CD14-positive monocyte (primary cell): ENCODE data around the gene PEMT. TPM values are rescaled to one million over a fixed set of nuclear protein-coding genes. Genes with fewer than 3 reads are reported as not detected.

Source experiments
- DNase-seq, 3 donors: peaks; one replicate each; pipeline ENCODE4 v3.0.0-alpha.2; 2011 to 2022
- H2AFZ ChIP-seq: 2 replicates; pipeline ENCODE4 v1.6.0; 2012; ENCODE audit warnings: mild to moderate bottlenecking, low read depth, low read length, inconsistent platforms; ENCODE audit not compliant: insufficient read depth, poor library complexity, severe bottlenecking
- H3K27ac ChIP-seq, 2 donors: 1 replicate in 1 of 2; 2 replicates in 1 of 2; pipeline ENCODE4 v1.5.1; 2012 to 2013; ENCODE audit warnings: low read length in 2 of 2, control low read depth in 1 of 2, inconsistent platforms in 1 of 2, low read depth in 1 of 2, mild to moderate bottlenecking in 1 of 2
- H3K27me3 ChIP-seq, 2 donors: one replicate each; pipeline versions ENCODE4 v1.6.0 to v1.6.1; 2011 to 2013; ENCODE audit warnings: low read length in 2 of 2; ENCODE audit not compliant: control insufficient read depth in 2 of 2, insufficient read depth in 2 of 2
- H3K36me3 ChIP-seq, 2 donors: replicated peaks in 1 of 2; 1 replicate in 1 of 2; 2 replicates in 1 of 2; pipeline versions ENCODE4 v1.5.1 to v1.6.1; 2012 to 2013; ENCODE audit warnings: low read length in 2 of 2, control low read depth in 1 of 2, inconsistent platforms in 1 of 2, mild to moderate bottlenecking in 1 of 2; ENCODE audit not compliant: insufficient read depth in 2 of 2, control insufficient read depth in 1 of 2
- H3K4me1 ChIP-seq, 2 donors: 1 replicate in 1 of 2; 2 replicates in 1 of 2; pipeline versions ENCODE4 v1.5.1 to v1.6.1; 2012 to 2013; ENCODE audit warnings: low read length in 2 of 2, control low read depth in 1 of 2, inconsistent platforms in 1 of 2, mild to moderate bottlenecking in 1 of 2, moderate library complexity in 1 of 2; ENCODE audit not compliant: insufficient read depth in 2 of 2, control insufficient read depth in 1 of 2
- H3K4me2 ChIP-seq: replicated peaks from 2 replicates; pipeline ENCODE3; 2012; ENCODE audit warnings: low read length, moderate library complexity, mild to moderate bottlenecking; ENCODE audit not compliant: poor library complexity, severe bottlenecking; ENCODE audit errors: extremely low read depth
- H3K4me3 ChIP-seq, 3 experiments: fragments of 200-600 bp in 1 of 3; sonication (generic) in 1 of 3; replicated peaks in 1 of 3; 1 replicate in 2 of 3; 2 replicates in 1 of 3; pipeline ENCODE4 v1.5.1; 2011 to 2013; ENCODE audit warnings: low read length in 3 of 3, mild to moderate bottlenecking in 3 of 3, control low read depth in 2 of 3, low read depth in 2 of 3, inconsistent platforms in 1 of 3, moderate library complexity in 1 of 3
- H3K79me2 ChIP-seq: 2 replicates; pipeline ENCODE4 v1.6.0; 2012; ENCODE audit warnings: mild to moderate bottlenecking, control low read depth, inconsistent platforms, low read length, moderate library complexity; ENCODE audit not compliant: insufficient read depth
- H3K9ac ChIP-seq: 2 replicates; pipeline ENCODE4 v1.6.0; 2017; ENCODE audit warnings: low read length, mild to moderate bottlenecking; ENCODE audit not compliant: insufficient read depth, poor library complexity, severe bottlenecking
- H3K9me3 ChIP-seq, 2 donors: replicated peaks in 1 of 2; 1 replicate in 1 of 2; 2 replicates in 1 of 2; pipeline versions ENCODE4 v1.5.1 to v1.6.1; 2012 to 2013; ENCODE audit warnings: low read length in 2 of 2, control low read depth in 1 of 2; ENCODE audit not compliant: control insufficient read depth in 1 of 2, insufficient read depth in 1 of 2
- H4K20me1 ChIP-seq: 2 replicates; pipeline ENCODE4 v1.6.0; 2012; ENCODE audit warnings: mild to moderate bottlenecking, low read length, control low read depth, moderate library complexity; ENCODE audit not compliant: insufficient read depth
- H3K27ac Mint-ChIP-seq, 7 donors: one replicate each; pipeline ENCODE4 v1.8.0; 2020; ENCODE audit warnings: mild to moderate bottlenecking in 7 of 7, mixed read lengths in 7 of 7, moderate library complexity in 6 of 7, inconsistent platforms in 2 of 7
- H3K27me3 Mint-ChIP-seq, 3 donors: one replicate each; pipeline ENCODE4 v1.8.0; 2021 to 2022; ENCODE audit warnings: low read depth in 3 of 3, mild to moderate bottlenecking in 3 of 3, mixed read lengths in 3 of 3, moderate library complexity in 3 of 3, inconsistent platforms in 1 of 3
- H3K36me3 Mint-ChIP-seq, 2 donors: one replicate each; pipeline ENCODE4 v1.8.0; 2020; ENCODE audit warnings: mixed read lengths in 2 of 2, inconsistent platforms in 1 of 2, mild to moderate bottlenecking in 1 of 2
- H3K4me1 Mint-ChIP-seq: one replicate; pipeline ENCODE4 v1.8.0; 2020; ENCODE audit warnings: mild to moderate bottlenecking, mixed read lengths
- H3K4me3 Mint-ChIP-seq, 2 donors: one replicate each; pipeline ENCODE4 v1.8.0; 2020; ENCODE audit warnings: mild to moderate bottlenecking in 2 of 2, mixed read lengths in 2 of 2, moderate library complexity in 1 of 2
- H3K9me3 Mint-ChIP-seq, 7 donors: one replicate each; pipeline ENCODE4 v1.8.0; 2020 to 2022; ENCODE audit warnings: mixed read lengths in 7 of 7, mild to moderate bottlenecking in 6 of 7, moderate library complexity in 6 of 7, inconsistent platforms in 2 of 7
- WGBS: methylation state at CpG from one replicate; pipeline ENCODE4 v1.1.5; 2013; ENCODE audit warnings: missing lambda C conversion rate; ENCODE audit not compliant: insufficient coverage; 5-methylcytosine and 5-hydroxymethylcytosine counted together
- intact Hi-C, 2 donors: fragments of 100-400 bp; cut with micrococcal nuclease; formaldehyde crosslinking; loops; one replicate each; pipeline versions ENCODE4 v1.15.0 to v1.15.1; 2023
- polyA plus RNA-seq, 3 donors: library from polyadenylated mRNA; depleted of rRNA in 1 of 3; unstranded in 2 of 3; stranded (reverse) in 1 of 3; fragments of 300-500 nt in 2 of 3; fragments of >200 nt in 1 of 3; fragmentation: Illumina TruSeq in 2 of 3; gene quantifications; 1 replicate in 2 of 3; 2 replicates in 1 of 3; pipeline ENCODE4 v1.2.3, GENCODE V29; 2012 to 2021
- TF ChIP-seq, protein P1 (sequence below): fragments of 200-600 bp; IDR thresholded peaks from one replicate; pipeline ENCODE4 v1.8.0; 2022; ENCODE audit warnings: antibody characterized with exemption, mild to moderate bottlenecking

Gene PEMT
- polyA plus RNA-seq, 3 donors: 26.7 to 41.0 (median 38.4) TPM

- WGBS: no CpG with 5 or more reads among the region's 1 CpG
- H3K4me1 ChIP-seq: peaks cover 24 to 26% of the 10 kb centered on the region in 2 donors
- H3K27me3 Mint-ChIP-seq: peaks cover 0 to 2% (median 1%) of the 10 kb centered on the region in 3 donors
- intact Hi-C loops: no loop called here
- H3K27ac Mint-ChIP-seq: no peak overlapping the region
- DNase-seq: no peak
- H3K36me3 Mint-ChIP-seq: no peaks in the 10 kb centered on the region
- H3K9me3 ChIP-seq: no peaks in the 10 kb centered on the region
- H3K79me2 ChIP-seq: no peaks in the 10 kb centered on the region
- no peak overlapping the region for H3K4me3 Mint-ChIP-seq
- H3K4me3 ChIP-seq: no peak overlapping the region
- H2AFZ ChIP-seq: no peak overlapping the region
- H3K9ac ChIP-seq: no peak overlapping the region
- H4K20me1 ChIP-seq: no peaks in the 10 kb centered on the region
- H3K27ac ChIP-seq: no peak overlapping the region
- TF ChIP-seq, protein P1, sequence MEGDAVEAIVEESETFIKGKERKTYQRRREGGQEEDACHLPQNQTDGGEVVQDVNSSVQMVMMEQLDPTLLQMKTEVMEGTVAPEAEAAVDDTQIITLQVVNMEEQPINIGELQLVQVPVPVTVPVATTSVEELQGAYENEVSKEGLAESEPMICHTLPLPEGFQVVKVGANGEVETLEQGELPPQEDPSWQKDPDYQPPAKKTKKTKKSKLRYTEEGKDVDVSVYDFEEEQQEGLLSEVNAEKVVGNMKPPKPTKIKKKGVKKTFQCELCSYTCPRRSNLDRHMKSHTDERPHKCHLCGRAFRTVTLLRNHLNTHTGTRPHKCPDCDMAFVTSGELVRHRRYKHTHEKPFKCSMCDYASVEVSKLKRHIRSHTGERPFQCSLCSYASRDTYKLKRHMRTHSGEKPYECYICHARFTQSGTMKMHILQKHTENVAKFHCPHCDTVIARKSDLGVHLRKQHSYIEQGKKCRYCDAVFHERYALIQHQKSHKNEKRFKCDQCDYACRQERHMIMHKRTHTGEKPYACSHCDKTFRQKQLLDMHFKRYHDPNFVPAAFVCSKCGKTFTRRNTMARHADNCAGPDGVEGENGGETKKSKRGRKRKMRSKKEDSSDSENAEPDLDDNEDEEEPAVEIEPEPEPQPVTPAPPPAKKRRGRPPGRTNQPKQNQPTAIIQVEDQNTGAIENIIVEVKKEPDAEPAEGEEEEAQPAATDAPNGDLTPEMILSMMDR: no peak
- peaks cover 27% of the 10 kb centered on the region for H3K4me1 Mint-ChIP-seq
- no peaks in the 10 kb centered on the region for H3K36me3 ChIP-seq
- H3K27me3 ChIP-seq: no peaks in the 10 kb centered on the region
- H3K9me3 Mint-ChIP-seq: no peaks in the 10 kb centered on the region
- no peak overlapping the region for H3K4me2 ChIP-seq
Measured at GRCh38 chr17:17603895-17604225, 12.4 kb upstream of the PEMT start.

GRCh38 chr17:17603178-17603894 is 11.8 kb upstream of the PEMT start:
- Histone ChIP-seq H3K4me1 (peaks cover 24 to 26% of the 10 kb centered on the region in 2 donors), H3K27me3 (no peaks in the 10 kb centered on the region), H3K9ac (no peak overlapping the region), H3K36me3 (no peaks in the 10 kb centered on the region), H3K4me3 (no peak overlapping the region), H2AFZ (no peak overlapping the region), H3K9me3 (no peaks in the 10 kb centered on the region), H3K79me2 (no peaks in the 10 kb centered on the region), H4K20me1 (no peaks in the 10 kb centered on the region), H3K27ac (no peak overlapping the region), H3K4me2 (no peak overlapping the region)
- TF ChIP-seq, protein P1: no peak
- Mint-ChIP-seq H3K9me3 (no peaks in the 10 kb centered on the region), H3K36me3 (no peaks in the 10 kb centered on the region), H3K27ac (peak overlapping the region in 1 of 7 donors; percentile 78), H3K27me3 (peaks cover 0 to 3% (median 1%) of the 10 kb centered on the region in 3 donors), H3K4me3 (no peak overlapping the region), H3K4me1 (peaks cover 27% of the 10 kb centered on the region)
- intact Hi-C loops: no loop called here
- WGBS: 97% methylated on average over 9 of the region's 15 CpGs
- no peak for DNase-seq
